Liver (tissue), 9 donors: ENCODE results near the gene GALNT14. TPM values are rescaled to one million over a fixed set of nuclear protein-coding genes. Genes with fewer than 3 reads are reported as not detected.

Experiments
- DNase-seq: peaks from one replicate; pipeline ENCODE4 v3.0.0-alpha.2; 2017; ENCODE audit warnings: low spot score
- H3K27ac ChIP-seq, 2 donors: one replicate each; pipeline ENCODE4 v1.7.0; 2013; ENCODE audit warnings: inconsistent platforms in 2 of 2, low read length in 2 of 2, control low read depth in 1 of 2, low read depth in 1 of 2, mild to moderate bottlenecking in 1 of 2
- H3K27me3 ChIP-seq, 4 donors: one replicate each; pipeline versions ENCODE4 v1.6.1 to v1.7.0; 2013; ENCODE audit warnings: low read length in 3 of 4, inconsistent platforms in 1 of 4, mild to moderate bottlenecking in 1 of 4, moderate library complexity in 1 of 4; ENCODE audit not compliant: control insufficient read depth in 4 of 4, insufficient read depth in 4 of 4
- H3K36me3 ChIP-seq, 4 donors: one replicate each; pipeline versions ENCODE4 v1.6.1 to v1.7.0; 2013; ENCODE audit warnings: low read length in 3 of 4, mild to moderate bottlenecking in 3 of 4, low read depth in 1 of 4, moderate library complexity in 1 of 4; ENCODE audit not compliant: control insufficient read depth in 4 of 4, insufficient read depth in 3 of 4
- H3K4me1 ChIP-seq, 4 donors: one replicate each; pipeline versions ENCODE4 v1.6.1 to v1.7.0; 2013; ENCODE audit warnings: low read length in 3 of 4, mild to moderate bottlenecking in 3 of 4, moderate library complexity in 1 of 4; ENCODE audit not compliant: control insufficient read depth in 4 of 4, insufficient read depth in 4 of 4
- H3K4me3 ChIP-seq, 3 donors: one replicate each; pipeline versions ENCODE4 v1.6.1 to v1.7.0; 2013; ENCODE audit warnings: low read length in 3 of 3, control low read depth in 1 of 3, low read depth in 1 of 3, mild to moderate bottlenecking in 1 of 3
- H3K9ac ChIP-seq, 2 donors: one replicate each; pipeline ENCODE4 v1.7.0; 2013; ENCODE audit warnings: low read length in 2 of 2, mild to moderate bottlenecking in 2 of 2, moderate library complexity in 2 of 2, control low read depth in 1 of 2, low read depth in 1 of 2
- H3K9me3 ChIP-seq, 4 donors: one replicate each; pipeline versions ENCODE4 v1.6.1 to v1.7.0; 2013; ENCODE audit warnings: low read length in 3 of 4; ENCODE audit not compliant: control insufficient read depth in 4 of 4
- EGR1 ChIP-seq, 2 donors: IDR thresholded peaks; 2 replicates each; pipeline ENCODE4 v1.6.1; 2016 to 2018; ENCODE audit warnings: antibody characterized with exemption in 2 of 2, low read depth in 2 of 2
- FOXA1 ChIP-seq: IDR thresholded peaks from 2 replicates; pipeline ENCODE4 v1.6.1; 2016; ENCODE audit warnings: antibody characterized with exemption
- FOXA2 ChIP-seq: IDR thresholded peaks from 2 replicates; pipeline ENCODE4 v1.6.1; 2016; ENCODE audit warnings: antibody characterized with exemption
- HNF4G ChIP-seq: IDR thresholded peaks from 2 replicates; pipeline ENCODE4 v1.6.1; 2016; ENCODE audit warnings: antibody characterized with exemption
- JUND ChIP-seq, 2 donors: IDR thresholded peaks; 2 replicates each; pipeline ENCODE4 v1.6.1; 2016; ENCODE audit warnings: antibody characterized with exemption in 2 of 2
- MAX ChIP-seq: IDR thresholded peaks from 2 replicates; pipeline ENCODE4 v1.6.1; 2016; ENCODE audit warnings: antibody characterized with exemption
- NR2F2 ChIP-seq: IDR thresholded peaks from 2 replicates; pipeline ENCODE4 v1.6.1; 2016; ENCODE audit warnings: antibody characterized with exemption
- REST ChIP-seq: IDR thresholded peaks from 2 replicates; pipeline ENCODE4 v1.6.1; 2016; ENCODE audit warnings: antibody characterized with exemption, mild to moderate bottlenecking
- RXRA ChIP-seq, 2 donors: IDR thresholded peaks; 2 replicates each; pipeline ENCODE4 v1.6.1; 2017 to 2018; ENCODE audit warnings: antibody characterized with exemption in 2 of 2, mild to moderate bottlenecking in 1 of 2
- SP1 ChIP-seq: IDR thresholded peaks from 2 replicates; pipeline ENCODE4 v1.6.1; 2018; ENCODE audit warnings: antibody characterized with exemption, mild to moderate bottlenecking
- TAF1 ChIP-seq: conservative IDR thresholded peaks from 2 replicates; pipeline ENCODE4 v1.6.1; 2016; ENCODE audit warnings: antibody characterized with exemption, mild to moderate bottlenecking
- YY1 ChIP-seq: IDR thresholded peaks from 2 replicates; pipeline ENCODE4 v1.6.1; 2016; ENCODE audit warnings: antibody characterized with exemption, mild to moderate bottlenecking
- WGBS: extraction: QIAGEN DNeasy Blood & Tissue Kit; methylation state at CpG from one replicate; pipeline ENCODE4 v1.1.7; 2013; 5-methylcytosine and 5-hydroxymethylcytosine counted together
- polyA plus RNA-seq, 2 donors: library from polyadenylated mRNA; stranded (reverse) in 1 of 2; unstranded in 1 of 2; fragments of 200-250 nt in 1 of 2; fragments of >200 nt in 1 of 2; fragmentation: Nextera tagmentation in 1 of 2; extraction: Ambion mirVana in 1 of 2; gene quantifications; one replicate each; pipeline versions ENCODE4 v1.2.1 to v1.2.3, GENCODE V29; 2013 to 2015
- total RNA-seq, 2 donors: library from RNA; depleted of rRNA; stranded (reverse); fragments of >200 nt; gene quantifications; one replicate each; pipeline ENCODE4 v1.2.3, GENCODE V29; 2014
- TF ChIP-seq, protein P1 (sequence below): IDR thresholded peaks from 2 replicates; pipeline ENCODE4 v1.6.1; 2016; ENCODE audit warnings: antibody characterized with exemption
- TF ChIP-seq, protein P2 (sequence below): IDR thresholded peaks from 2 replicates; pipeline ENCODE4 v1.6.1; 2016; ENCODE audit warnings: antibody characterized with exemption
- TF ChIP-seq, protein P3 (sequence below): fragments of 150-350 bp; IDR thresholded peaks from 2 replicates; pipeline ENCODE4 v1.5.1; 2017; ENCODE audit warnings: improper control_type of control experiment, low read depth, low read length; ENCODE audit not compliant: missing input control
- donor health status: healthy.
- donor health status: healthy.
- donor health status: healthy.
- donor health status: healthy.
- donor health status: healthy.

GALNT14 gene
- total and polyA plus RNA-seq, 4 donors, result 0.86 to 2.0 (median 1.5) TPM

- Histone ChIP-seq H3K4me1 (no peaks in the 10 kb centered on the region), H3K9ac (no peak overlapping the region), H3K36me3 (no peaks in the 10 kb centered on the region), H3K4me3 (no peak overlapping the region), H3K27ac (no peak overlapping the region), H3K27me3 (no peaks in the 10 kb centered on the region), H3K9me3 (no peaks in the 10 kb centered on the region)
- no peak for DNase-seq
- TF ChIP-seq, protein P1, sequence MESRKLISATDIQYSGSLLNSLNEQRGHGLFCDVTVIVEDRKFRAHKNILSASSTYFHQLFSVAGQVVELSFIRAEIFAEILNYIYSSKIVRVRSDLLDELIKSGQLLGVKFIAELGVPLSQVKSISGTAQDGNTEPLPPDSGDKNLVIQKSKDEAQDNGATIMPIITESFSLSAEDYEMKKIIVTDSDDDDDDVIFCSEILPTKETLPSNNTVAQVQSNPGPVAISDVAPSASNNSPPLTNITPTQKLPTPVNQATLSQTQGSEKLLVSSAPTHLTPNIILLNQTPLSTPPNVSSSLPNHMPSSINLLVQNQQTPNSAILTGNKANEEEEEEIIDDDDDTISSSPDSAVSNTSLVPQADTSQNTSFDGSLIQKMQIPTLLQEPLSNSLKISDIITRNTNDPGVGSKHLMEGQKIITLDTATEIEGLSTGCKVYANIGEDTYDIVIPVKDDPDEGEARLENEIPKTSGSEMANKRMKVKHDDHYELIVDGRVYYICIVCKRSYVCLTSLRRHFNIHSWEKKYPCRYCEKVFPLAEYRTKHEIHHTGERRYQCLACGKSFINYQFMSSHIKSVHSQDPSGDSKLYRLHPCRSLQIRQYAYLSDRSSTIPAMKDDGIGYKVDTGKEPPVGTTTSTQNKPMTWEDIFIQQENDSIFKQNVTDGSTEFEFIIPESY, result no peak
- no peak for TF ChIP-seq EGR1 (IDR thresholded peaks at IDR 0.05; ENCODE audit: low read depth in 2 of 2)
- TF ChIP-seq REST, result no peak
- TF ChIP-seq, protein P2, sequence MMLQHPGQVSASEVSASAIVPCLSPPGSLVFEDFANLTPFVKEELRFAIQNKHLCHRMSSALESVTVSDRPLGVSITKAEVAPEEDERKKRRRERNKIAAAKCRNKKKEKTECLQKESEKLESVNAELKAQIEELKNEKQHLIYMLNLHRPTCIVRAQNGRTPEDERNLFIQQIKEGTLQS, result no peak
- no peak for TF ChIP-seq SP1
- no peak for TF ChIP-seq MAX
- TF ChIP-seq YY1, result no peak
- no peak for TF ChIP-seq NR2F2
- TF ChIP-seq FOXA1, result no peak
- TF ChIP-seq RXRA (IDR thresholded peaks at IDR 0.05), result no peak
- TF ChIP-seq FOXA2, result no peak
- no peak for TF ChIP-seq HNF4G
- TF ChIP-seq TAF1, result no peak
- WGBS, result 93% methylated on average over 5 of the region's 5 CpGs
Measured at GRCh38 chr2:30903326-30903725, 234.9 kb downstream of the GALNT14 start.

DNA sequence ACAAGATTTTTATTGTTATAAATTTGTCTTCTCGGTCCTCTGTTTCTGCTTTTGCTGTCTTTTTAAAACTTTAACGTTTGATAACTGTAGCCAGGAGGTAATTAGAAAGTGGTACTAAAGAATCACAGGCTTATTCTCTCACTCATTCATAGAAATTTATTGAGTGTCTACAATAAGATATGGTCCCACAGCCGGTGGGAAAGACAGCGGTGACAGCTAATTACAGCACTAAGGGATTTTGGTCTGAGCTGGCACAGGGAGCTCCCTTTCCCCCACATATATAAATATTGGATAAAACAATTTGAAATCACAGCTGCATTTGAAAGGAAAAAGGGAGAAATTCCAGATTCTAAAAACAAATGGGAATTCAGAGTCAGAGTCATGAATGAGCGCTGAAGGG, 237.9 kb downstream of the GALNT14 start:
- no peak overlapping the region for H3K4me3 ChIP-seq
- no peaks in the 10 kb centered on the region for H3K4me1 ChIP-seq
- peaks cover 0 to 5% (median 0%) of the 10 kb centered on the region in 4 donors for H3K27me3 ChIP-seq
- TF ChIP-seq, protein P3, sequence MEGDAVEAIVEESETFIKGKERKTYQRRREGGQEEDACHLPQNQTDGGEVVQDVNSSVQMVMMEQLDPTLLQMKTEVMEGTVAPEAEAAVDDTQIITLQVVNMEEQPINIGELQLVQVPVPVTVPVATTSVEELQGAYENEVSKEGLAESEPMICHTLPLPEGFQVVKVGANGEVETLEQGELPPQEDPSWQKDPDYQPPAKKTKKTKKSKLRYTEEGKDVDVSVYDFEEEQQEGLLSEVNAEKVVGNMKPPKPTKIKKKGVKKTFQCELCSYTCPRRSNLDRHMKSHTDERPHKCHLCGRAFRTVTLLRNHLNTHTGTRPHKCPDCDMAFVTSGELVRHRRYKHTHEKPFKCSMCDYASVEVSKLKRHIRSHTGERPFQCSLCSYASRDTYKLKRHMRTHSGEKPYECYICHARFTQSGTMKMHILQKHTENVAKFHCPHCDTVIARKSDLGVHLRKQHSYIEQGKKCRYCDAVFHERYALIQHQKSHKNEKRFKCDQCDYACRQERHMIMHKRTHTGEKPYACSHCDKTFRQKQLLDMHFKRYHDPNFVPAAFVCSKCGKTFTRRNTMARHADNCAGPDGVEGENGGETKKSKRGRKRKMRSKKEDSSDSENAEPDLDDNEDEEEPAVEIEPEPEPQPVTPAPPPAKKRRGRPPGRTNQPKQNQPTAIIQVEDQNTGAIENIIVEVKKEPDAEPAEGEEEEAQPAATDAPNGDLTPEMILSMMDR, result no peak
- TF ChIP-seq, protein P2, result no peak
- no peak for TF ChIP-seq RXRA (IDR thresholded peaks at IDR 0.05)
- TF ChIP-seq TAF1, result no peak
- TF ChIP-seq REST, result no peak
- TF ChIP-seq, protein P1, result no peak
- TF ChIP-seq SP1, result no peak
- no peak for TF ChIP-seq JUND (IDR thresholded peaks at IDR 0.05)
- WGBS, result 83% methylated on average over 5 of the region's 5 CpGs
- peaks cover 0 to 2% (median 0%) of the 10 kb centered on the region in 4 donors for H3K9me3 ChIP-seq
- H3K27ac ChIP-seq, result no peak overlapping the region
- no peak for DNase-seq
- H3K36me3 ChIP-seq, result no peaks in the 10 kb centered on the region
- H3K9ac ChIP-seq, result no peak overlapping the region
